Measurements from ENCODE around the gene ARL14EPL. TPM values are rescaled to one million over a fixed set of nuclear protein-coding genes. Genes with fewer than 3 reads are reported as not detected.

ARL14EPL gene
- total RNA-seq, 1 experiment from 2014 or later = 0.40 TPM

Other genes with a start within 250 kb of the ARL14EPL start
- gene CDO1, start 215.8 kb upstream of the ARL14EPL start, total RNA-seq (2014; rRNA removed) = 2.7 and 3.1 TPM in 2 replicates
- 72.9 and 78.6 TPM in 2 replicates for gene ATG12, start 190.9 kb upstream of the ARL14EPL start, total RNA-seq (2014; rRNA removed)
- gene AP3S1, start 190.5 kb upstream of the ARL14EPL start, total RNA-seq (2014; rRNA removed) = 171 and 369 TPM in 2 replicates
- 0.11 and 0.13 TPM in 2 replicates for gene LVRN, start 70.0 kb upstream of the ARL14EPL start, total RNA-seq (2014; rRNA removed)
- 33.3 and 37.7 TPM in 2 replicates for gene COMMD10, start 52.6 kb downstream of the ARL14EPL start, total RNA-seq (2014; rRNA removed)